K562 (cell line): ENCODE data around the gene POLD1. TPM values are rescaled to one million over a fixed set of nuclear protein-coding genes. Genes with fewer than 3 reads are reported as not detected.

Source experiments
- BMI1 ChIP-seq: fragments of 150-350 bp; IDR thresholded peaks from 2 replicates; pipeline ENCODE4 v1.6.1; 2014; ENCODE audit warnings: low read length
- CBFA2T3 ChIP-seq: fragments of 450-650 bp; IDR thresholded peaks from 2 replicates; pipeline ENCODE4 v1.6.1; 2017
- HDAC8 ChIP-seq: fragments of 450-650 bp; IDR thresholded peaks from 2 replicates; pipeline ENCODE4 v1.6.1; 2016; ENCODE audit warnings: mild to moderate bottlenecking, missing genetic modification characterization, moderate library complexity, missing compliant biosample characterization
- KHSRP ChIP-seq: fragments of 450-650 bp; IDR thresholded peaks from 2 replicates; pipeline ENCODE4 v1.6.1; 2017
- LEF1 ChIP-seq: fragments of 450-650 bp; IDR thresholded peaks from 2 replicates; pipeline ENCODE4 v1.6.1; 2016; ENCODE audit warnings: mild to moderate bottlenecking
- MTA3 ChIP-seq: fragments of 450-650 bp; formaldehyde crosslinking; IDR thresholded peaks from 2 replicates; pipeline ENCODE4 v1.6.1; 2017; ENCODE audit warnings: mild to moderate bottlenecking, borderline replicate concordance
- NCOA2 ChIP-seq, 2 experiments: fragments of 450-650 bp; IDR thresholded peaks; 2 replicates each; pipeline ENCODE4 v1.6.1; 2018; ENCODE audit warnings: mild to moderate bottlenecking in 2 of 2, moderate library complexity in 1 of 2; ENCODE audit not compliant: partially characterized antibody in 2 of 2
- PTRF ChIP-seq: fragments of 450-650 bp; IDR thresholded peaks from 2 replicates; pipeline ENCODE4 v1.6.1; 2016; ENCODE audit warnings: mild to moderate bottlenecking, missing genetic modification characterization, missing compliant biosample characterization
- RAD21 ChIP-seq, 2 experiments: fragments of 250-450 bp in 1 of 2; fragments of 450-650 bp in 1 of 2; sonication (Bioruptor Pico) in 1 of 2; formaldehyde crosslinking in 1 of 2; IDR thresholded peaks in 1 of 2; conservative IDR thresholded peaks in 1 of 2; 2 replicates each; pipeline versions ENCODE4 v1.4.0 to v1.8.0; 2020 to 2022; ENCODE audit warnings: mild to moderate bottlenecking in 2 of 2, moderate library complexity in 1 of 2
- RBFOX2 ChIP-seq: fragments of 200-400 bp; formaldehyde crosslinking; IDR thresholded peaks from 2 replicates; pipeline ENCODE4 v1.6.1; 2017; ENCODE audit warnings: low read depth, mild to moderate bottlenecking, low read length, moderate library complexity
- XRCC4 ChIP-seq: IDR thresholded peaks from one replicate; pipeline ENCODE4 v1.6.1; 2011; ENCODE audit not compliant: insufficient read depth, insufficient read length; ENCODE audit errors: extremely low read depth
- ZC3H4 ChIP-seq: sonication (generic); formaldehyde crosslinking; IDR thresholded peaks from 2 replicates; pipeline ENCODE4 v1.9.0; 2021; ENCODE audit warnings: missing genetic modification reagents, borderline replicate concordance
- ZNF778 ChIP-seq: fragments of 450-650 bp; formaldehyde crosslinking; IDR thresholded peaks from 2 replicates; pipeline ENCODE4 v1.4.0; 2020; ENCODE audit warnings: mild to moderate bottlenecking, moderate library complexity
- ZNF780A ChIP-seq: fragments of 250-450 bp; sonication (Bioruptor Pico); IDR thresholded peaks from 2 replicates; pipeline ENCODE4 v1.5.0; 2021; ENCODE audit warnings: mild to moderate bottlenecking
- polyA plus RNA-seq, 8 experiments: library from polyadenylated mRNA; depleted of rRNA in 4 of 8; stranded (reverse) in 5 of 8; unstranded in 3 of 8; fragments of >200 nt; fragmentation: Nextera tagmentation in 2 of 8; fragmentation: Illumina TruSeq in 1 of 8; extraction: Ambion mirVana in 2 of 8; extraction: Trizol in 1 of 8; gene quantifications; 2 replicates each; pipeline versions ENCODE4 v1.2.1 to v1.2.3, GENCODE V29; 2011 to 2014; ENCODE audit warnings: inconsistent platforms in 1 of 8, missing spikeins in 1 of 8
- total RNA-seq, 7 experiments: library from RNA; depleted of rRNA in 6 of 7; stranded (reverse); fragments of >200 nt in 6 of 7; fragmentation: Illumina TruSeq in 2 of 7; extraction: Trizol in 2 of 7; gene quantifications; 2 replicates each; pipeline versions ENCODE4 v1.2.1 to v1.2.3, GENCODE V29; 2011 to 2021; ENCODE audit warnings: low replicate concordance in 1 of 7
- TF ChIP-seq, protein P1 (sequence below): fragments of 150-350 bp; IDR thresholded peaks from 2 replicates; pipeline ENCODE4 v1.6.1; 2014; ENCODE audit warnings: low read depth, mild to moderate bottlenecking, low read length, borderline replicate concordance
- TF ChIP-seq, protein P2 (sequence below): fragments of 450-650 bp; IDR thresholded peaks from 2 replicates; pipeline ENCODE4 v1.6.1; 2016; ENCODE audit warnings: low read depth, mild to moderate bottlenecking, moderate library complexity
- TF ChIP-seq, protein P3 (sequence below), 3 experiments: fragments of 200-800 bp in 1 of 3; fragments of 250-450 bp in 1 of 3; fragments of 450-650 bp in 1 of 3; sonication (Bioruptor Pico) in 1 of 3; sonication (Bioruptor generic) in 1 of 3; formaldehyde crosslinking in 1 of 3; IDR thresholded peaks; 2 replicates each; pipeline versions ENCODE4 v1.6.1 to v1.8.0; 2016 to 2022; ENCODE audit warnings: mild to moderate bottlenecking in 2 of 3, missing genetic modification characterization in 2 of 3, missing compliant biosample characterization in 1 of 3, moderate library complexity in 1 of 3

Gene POLD1
- total and polyA plus RNA-seq, 9 of the 15 experiments (the other 6 are each of a cell fraction or from before 2014, with no cell fraction given), result 1.3 to 312 (median 47.8) TPM

DNA sequence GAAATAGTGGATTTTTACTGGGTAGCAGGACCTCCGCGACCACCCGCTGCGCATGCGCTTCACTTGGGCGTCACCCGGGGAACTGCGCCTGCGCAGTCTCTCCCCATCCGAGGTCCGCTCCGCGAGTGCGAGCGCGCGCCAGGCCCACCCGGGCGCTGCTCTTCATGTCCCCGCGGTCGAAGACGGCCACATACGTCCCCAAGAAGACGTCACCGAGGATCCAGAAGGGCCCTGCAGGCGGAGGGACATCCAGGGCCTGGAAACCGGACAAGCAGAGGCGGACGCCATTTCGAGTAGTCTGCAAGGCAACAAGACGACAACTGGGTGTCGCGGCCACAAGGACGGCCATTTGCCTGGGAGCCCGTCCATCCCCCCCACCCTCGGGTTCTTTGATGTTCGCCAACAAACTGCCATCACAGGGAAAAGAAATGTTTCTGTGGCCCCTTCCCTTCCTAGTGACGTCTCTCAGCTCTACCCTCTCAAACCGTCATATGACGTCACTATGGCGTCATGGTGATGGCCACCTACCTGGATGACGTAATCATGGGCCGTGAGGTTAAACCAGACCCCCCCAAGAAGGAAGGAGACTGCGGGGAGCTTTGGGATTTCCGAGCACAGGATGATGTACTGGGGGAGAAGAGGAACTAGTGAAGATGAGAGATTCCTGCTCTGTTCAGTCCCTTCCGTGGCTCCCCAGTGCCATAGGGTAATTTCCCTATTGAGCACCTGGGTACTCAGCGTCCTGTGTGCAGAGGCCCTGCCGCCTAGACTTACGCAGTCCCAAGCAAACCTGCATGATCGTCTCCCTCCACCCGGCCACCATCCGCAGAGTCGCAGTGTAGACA lies 25.4 kb upstream of the POLD1 start (continued):
- TF ChIP-seq, protein P1, sequence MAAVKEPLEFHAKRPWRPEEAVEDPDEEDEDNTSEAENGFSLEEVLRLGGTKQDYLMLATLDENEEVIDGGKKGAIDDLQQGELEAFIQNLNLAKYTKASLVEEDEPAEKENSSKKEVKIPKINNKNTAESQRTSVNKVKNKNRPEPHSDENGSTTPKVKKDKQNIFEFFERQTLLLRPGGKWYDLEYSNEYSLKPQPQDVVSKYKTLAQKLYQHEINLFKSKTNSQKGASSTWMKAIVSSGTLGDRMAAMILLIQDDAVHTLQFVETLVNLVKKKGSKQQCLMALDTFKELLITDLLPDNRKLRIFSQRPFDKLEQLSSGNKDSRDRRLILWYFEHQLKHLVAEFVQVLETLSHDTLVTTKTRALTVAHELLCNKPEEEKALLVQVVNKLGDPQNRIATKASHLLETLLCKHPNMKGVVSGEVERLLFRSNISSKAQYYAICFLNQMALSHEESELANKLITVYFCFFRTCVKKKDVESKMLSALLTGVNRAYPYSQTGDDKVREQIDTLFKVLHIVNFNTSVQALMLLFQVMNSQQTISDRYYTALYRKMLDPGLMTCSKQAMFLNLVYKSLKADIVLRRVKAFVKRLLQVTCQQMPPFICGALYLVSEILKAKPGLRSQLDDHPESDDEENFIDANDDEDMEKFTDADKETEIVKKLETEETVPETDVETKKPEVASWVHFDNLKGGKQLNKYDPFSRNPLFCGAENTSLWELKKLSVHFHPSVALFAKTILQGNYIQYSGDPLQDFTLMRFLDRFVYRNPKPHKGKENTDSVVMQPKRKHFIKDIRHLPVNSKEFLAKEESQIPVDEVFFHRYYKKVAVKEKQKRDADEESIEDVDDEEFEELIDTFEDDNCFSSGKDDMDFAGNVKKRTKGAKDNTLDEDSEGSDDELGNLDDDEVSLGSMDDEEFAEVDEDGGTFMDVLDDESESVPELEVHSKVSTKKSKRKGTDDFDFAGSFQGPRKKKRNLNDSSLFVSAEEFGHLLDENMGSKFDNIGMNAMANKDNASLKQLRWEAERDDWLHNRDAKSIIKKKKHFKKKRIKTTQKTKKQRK, result no peak
- TF ChIP-seq KHSRP (peak; percentile 100), ZC3H4 (CRISPR knock-in tag) (no peak), CBFA2T3 (no peak), PTRF (tag) (no peak), LEF1 (peak; percentile 49; the same call in 1 of the 2 replicates), MTA3 (peak; percentile 100), HDAC8 (tag) (0 out of 2 replicates have a peak, but pooled peaks have one; percentile 67), XRCC4 (no peak), ZNF780A (CRISPR knock-in tag) (no peak), RBFOX2 (peak; percentile 91), RAD21 (CRISPR knock-in tag; conservative IDR thresholded peaks at IDR 0.05 in 1 of 2, IDR thresholded peaks at IDR 0.05 in 1 of 2) (no peak), NCOA2 (IDR thresholded peaks at IDR 0.05; ENCODE audit: partially characterized antibody in 2 of 2) (no peak), BMI1 (no peak), ZNF778 (CRISPR knock-in tag) (no peak)
- TF ChIP-seq, protein P2, sequence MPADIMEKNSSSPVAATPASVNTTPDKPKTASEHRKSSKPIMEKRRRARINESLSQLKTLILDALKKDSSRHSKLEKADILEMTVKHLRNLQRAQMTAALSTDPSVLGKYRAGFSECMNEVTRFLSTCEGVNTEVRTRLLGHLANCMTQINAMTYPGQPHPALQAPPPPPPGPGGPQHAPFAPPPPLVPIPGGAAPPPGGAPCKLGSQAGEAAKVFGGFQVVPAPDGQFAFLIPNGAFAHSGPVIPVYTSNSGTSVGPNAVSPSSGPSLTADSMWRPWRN, result no peak
- TF ChIP-seq, protein P3, sequence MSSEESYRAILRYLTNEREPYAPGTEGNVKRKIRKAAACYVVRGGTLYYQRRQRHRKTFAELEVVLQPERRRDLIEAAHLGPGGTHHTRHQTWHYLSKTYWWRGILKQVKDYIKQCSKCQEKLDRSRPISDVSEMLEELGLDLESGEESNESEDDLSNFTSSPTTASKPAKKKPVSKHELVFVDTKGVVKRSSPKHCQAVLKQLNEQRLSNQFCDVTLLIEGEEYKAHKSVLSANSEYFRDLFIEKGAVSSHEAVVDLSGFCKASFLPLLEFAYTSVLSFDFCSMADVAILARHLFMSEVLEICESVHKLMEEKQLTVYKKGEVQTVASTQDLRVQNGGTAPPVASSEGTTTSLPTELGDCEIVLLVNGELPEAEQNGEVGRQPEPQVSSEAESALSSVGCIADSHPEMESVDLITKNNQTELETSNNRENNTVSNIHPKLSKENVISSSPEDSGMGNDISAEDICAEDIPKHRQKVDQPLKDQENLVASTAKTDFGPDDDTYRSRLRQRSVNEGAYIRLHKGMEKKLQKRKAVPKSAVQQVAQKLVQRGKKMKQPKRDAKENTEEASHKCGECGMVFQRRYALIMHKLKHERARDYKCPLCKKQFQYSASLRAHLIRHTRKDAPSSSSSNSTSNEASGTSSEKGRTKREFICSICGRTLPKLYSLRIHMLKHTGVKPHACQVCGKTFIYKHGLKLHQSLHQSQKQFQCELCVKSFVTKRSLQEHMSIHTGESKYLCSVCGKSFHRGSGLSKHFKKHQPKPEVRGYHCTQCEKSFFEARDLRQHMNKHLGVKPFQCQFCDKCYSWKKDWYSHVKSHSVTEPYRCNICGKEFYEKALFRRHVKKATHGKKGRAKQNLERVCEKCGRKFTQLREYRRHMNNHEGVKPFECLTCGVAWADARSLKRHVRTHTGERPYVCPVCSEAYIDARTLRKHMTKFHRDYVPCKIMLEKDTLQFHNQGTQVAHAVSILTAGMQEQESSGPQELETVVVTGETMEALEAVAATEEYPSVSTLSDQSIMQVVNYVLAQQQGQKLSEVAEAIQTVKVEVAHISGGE (CRISPR knock-in tag; IDR thresholded peaks at IDR 0.05), result 0 out of 6 replicates have a peak, but pooled peaks of 1 of the 3 experiments have one; percentile 27
